ENCODE measurements around the gene LYPLAL1.

The LYPLAL1 gene

GRCh38 chr1:219150913-219151312 lies 22.8 kb upstream of the LYPLAL1 start:
- no peaks in the 10 kb centered on the region for H3K9me3 ChIP-seq (ENCODE audit: control insufficient read depth, insufficient read depth, low read length)
- no peaks in the 10 kb centered on the region for H3K4me1 ChIP-seq (ENCODE audit: insufficient read depth, low read length)
- no peaks in the 10 kb centered on the region for H3K36me3 ChIP-seq (ENCODE audit: insufficient read depth, low read length)
- no peak overlapping the region for H3K9ac ChIP-seq (ENCODE audit: low read depth, low read length)

DNA sequence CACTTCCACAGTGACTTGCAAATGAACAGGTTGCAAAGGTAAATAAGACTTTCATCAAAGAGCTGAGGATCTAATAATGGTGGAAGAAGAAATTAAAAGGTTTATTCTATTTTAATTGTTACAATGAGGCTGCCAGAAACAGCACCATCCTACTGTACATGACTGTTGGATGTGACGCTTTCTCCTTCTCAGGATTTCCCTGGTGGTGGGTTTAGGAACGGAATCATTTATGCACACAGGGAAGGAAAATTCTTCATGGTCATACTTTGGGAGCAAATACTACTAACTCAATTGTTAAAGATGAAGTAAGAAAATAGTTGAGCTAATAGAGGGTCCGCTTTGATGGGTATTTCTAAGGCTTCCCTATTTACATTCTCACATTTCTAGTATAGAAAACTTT lies 22.2 kb upstream of the LYPLAL1 start:
- no peaks in the 10 kb centered on the region for H3K36me3 ChIP-seq (ENCODE audit: insufficient read depth, low read length)

DNA sequence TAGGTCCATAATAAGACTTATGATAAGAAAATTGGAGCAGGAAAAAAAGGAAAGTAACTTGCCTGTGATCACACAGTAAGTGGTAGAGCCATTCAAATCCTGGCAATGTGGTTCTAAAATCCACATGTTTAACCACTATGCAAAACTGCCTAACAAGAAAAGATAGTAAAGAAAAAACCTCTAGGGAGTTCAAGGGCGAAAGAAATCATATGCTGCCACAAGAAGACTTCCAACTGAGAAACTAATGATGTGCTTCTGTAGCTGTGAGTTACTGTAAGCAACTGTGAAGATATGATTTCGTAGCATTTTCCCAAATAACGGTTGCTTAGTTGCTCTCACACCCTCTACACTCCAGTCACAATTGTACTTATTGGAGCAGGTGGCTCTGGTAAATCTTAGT lies 20.9 kb upstream of the LYPLAL1 start:
- H3K4me1 ChIP-seq (ENCODE audit: insufficient read depth, low read length), result no peaks in the 10 kb centered on the region
- no peaks in the 10 kb centered on the region for H3K9me3 ChIP-seq (ENCODE audit: control insufficient read depth, insufficient read depth, low read length)
- H3K36me3 ChIP-seq (ENCODE audit: insufficient read depth, low read length), result no peaks in the 10 kb centered on the region
- no peak overlapping the region for H3K9ac ChIP-seq (ENCODE audit: low read depth, low read length)

More for the DNA sequence above, 22.2 kb upstream of the LYPLAL1 start:
- Histone ChIP-seq H3K9me3 (ENCODE audit: control insufficient read depth, insufficient read depth, low read length) (no peaks in the 10 kb centered on the region), H3K4me1 (ENCODE audit: insufficient read depth, low read length) (no peaks in the 10 kb centered on the region), H3K9ac (ENCODE audit: low read depth, low read length) (no peak overlapping the region)

DNA sequence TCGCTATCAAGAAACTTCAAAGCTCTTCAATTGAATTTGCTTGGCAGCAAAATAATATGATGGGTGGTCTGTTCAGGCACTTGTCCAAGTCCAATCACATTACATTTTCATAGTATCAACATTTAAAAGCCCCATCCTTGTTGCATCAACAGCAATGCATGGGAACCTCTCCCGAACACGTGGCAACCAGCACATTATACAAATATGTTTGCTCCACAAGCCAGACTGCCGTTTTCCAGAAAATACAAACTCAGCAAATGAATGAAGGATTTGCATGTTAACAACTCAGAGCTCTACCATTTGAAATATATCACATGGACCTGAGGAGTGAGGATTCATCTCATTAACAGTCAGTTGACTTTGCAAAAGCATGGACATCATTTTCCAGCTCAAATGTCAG lies 20.0 kb upstream of the LYPLAL1 start:
- Histone ChIP-seq H3K9me3 (ENCODE audit: control insufficient read depth, insufficient read depth, low read length) (no peaks in the 10 kb centered on the region), H3K4me1 (ENCODE audit: insufficient read depth, low read length) (no peaks in the 10 kb centered on the region), H3K36me3 (ENCODE audit: insufficient read depth, low read length) (no peaks in the 10 kb centered on the region), H3K9ac (ENCODE audit: low read depth, low read length) (no peak overlapping the region)

- no peaks in the 10 kb centered on the region for H3K4me1 ChIP-seq (ENCODE audit: insufficient read depth, low read length)
- H3K9ac ChIP-seq (ENCODE audit: low read depth, low read length), result no peak overlapping the region
- no peaks in the 10 kb centered on the region for H3K9me3 ChIP-seq (ENCODE audit: control insufficient read depth, insufficient read depth, low read length)
- H3K36me3 ChIP-seq (ENCODE audit: insufficient read depth, low read length), result no peaks in the 10 kb centered on the region
Observed at GRCh38 chr1:219155135-219155534, 18.5 kb upstream of the LYPLAL1 start.

GRCh38 chr1:219159946-219160645 lies 13.6 kb upstream of the LYPLAL1 start:
- no peaks in the 10 kb centered on the region for H3K36me3 ChIP-seq (ENCODE audit: insufficient read depth, low read length)
- no peaks in the 10 kb centered on the region; the same call in 1 of the 2 replicates for H3K4me1 ChIP-seq (ENCODE audit: insufficient read depth, low read length)
- no peaks in the 10 kb centered on the region for H3K9me3 ChIP-seq (ENCODE audit: control insufficient read depth, insufficient read depth, low read length)
- H3K9ac ChIP-seq (ENCODE audit: low read depth, low read length), result no peak overlapping the region

DNA sequence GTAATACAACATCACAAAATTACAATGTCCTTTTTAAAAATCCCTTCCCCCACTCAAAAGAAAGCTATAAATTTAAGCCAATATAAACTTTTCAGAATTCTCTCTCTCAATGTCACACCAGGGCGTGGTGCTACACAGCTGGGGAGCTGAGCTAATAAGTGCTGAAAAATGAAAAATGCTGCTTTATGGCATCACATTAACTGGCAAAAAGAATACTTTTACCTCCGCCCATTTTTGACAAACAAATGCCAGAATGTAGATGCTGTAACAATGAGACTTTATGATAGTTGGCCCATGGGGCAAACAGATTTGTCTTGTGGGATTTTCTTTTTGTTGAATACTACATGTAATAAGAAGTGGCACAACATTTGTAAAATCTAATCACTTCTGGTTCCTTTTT lies 12.7 kb upstream of the LYPLAL1 start:
- Histone ChIP-seq H3K9me3 (ENCODE audit: control insufficient read depth, insufficient read depth, low read length) (no peaks in the 10 kb centered on the region), H3K4me1 (ENCODE audit: insufficient read depth, low read length) (no peaks in the 10 kb centered on the region; the same call in 1 of the 2 replicates), H3K9ac (ENCODE audit: low read depth, low read length) (no peak overlapping the region), H3K36me3 (ENCODE audit: insufficient read depth, low read length) (no peaks in the 10 kb centered on the region)

DNA sequence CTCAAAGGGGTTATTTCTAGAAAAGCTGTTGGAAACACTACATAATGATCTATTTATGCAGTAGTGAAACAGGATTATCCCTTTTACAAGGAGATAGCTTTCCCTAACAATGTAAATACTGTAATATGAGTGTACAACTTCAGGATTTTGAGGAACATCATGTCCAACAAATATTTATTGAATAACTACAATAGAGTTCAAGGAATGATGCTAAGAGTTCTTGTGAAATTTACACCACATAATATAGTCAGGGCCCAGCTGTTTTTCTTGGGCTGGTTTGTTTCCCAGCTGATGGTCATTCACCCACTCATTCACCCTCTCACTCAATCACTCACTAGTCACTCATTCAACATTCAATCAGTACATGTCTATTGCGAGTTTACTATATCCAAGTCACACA lies 12.3 kb upstream of the LYPLAL1 start:
- Histone ChIP-seq H3K9me3 (ENCODE audit: control insufficient read depth, insufficient read depth, low read length) (no peaks in the 10 kb centered on the region), H3K4me1 (ENCODE audit: insufficient read depth, low read length) (no peaks in the 10 kb centered on the region; the same call in 1 of the 2 replicates), H3K36me3 (ENCODE audit: insufficient read depth, low read length) (no peaks in the 10 kb centered on the region), H3K9ac (ENCODE audit: low read depth, low read length) (no peak overlapping the region)

DNA sequence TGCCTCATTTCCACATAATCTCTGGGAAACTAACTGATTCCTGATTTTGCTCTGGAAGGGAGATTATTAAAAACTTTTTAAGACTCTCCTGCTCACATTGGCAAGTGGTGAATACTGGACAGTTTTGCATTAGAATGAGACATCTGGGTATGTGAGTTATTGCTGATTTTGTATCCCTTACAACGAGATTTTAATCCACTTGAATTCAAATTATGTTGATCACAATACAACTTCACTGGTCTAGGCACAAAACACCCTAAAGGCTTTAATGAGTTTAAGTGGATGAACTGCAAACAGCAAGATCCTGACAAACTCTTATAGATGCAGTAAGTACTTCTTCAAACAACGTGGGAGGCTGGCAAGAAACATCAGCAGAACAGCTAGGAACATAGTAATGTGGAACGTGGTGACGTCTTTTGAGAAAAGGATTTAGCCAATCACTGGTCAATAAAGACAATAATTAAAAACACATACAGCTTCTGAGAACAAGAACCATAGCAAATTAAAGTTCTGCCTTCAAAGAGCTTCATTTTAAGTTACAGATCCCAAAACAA lies 10.2 kb upstream of the LYPLAL1 start:
- Histone ChIP-seq H3K9me3 (ENCODE audit: control insufficient read depth, insufficient read depth, low read length) (no peaks in the 10 kb centered on the region), H3K4me1 (ENCODE audit: insufficient read depth, low read length) (no peaks in the 10 kb centered on the region; the same call in 1 of the 2 replicates), H3K36me3 (ENCODE audit: insufficient read depth, low read length) (no peaks in the 10 kb centered on the region), H3K9ac (ENCODE audit: low read depth, low read length) (no peak overlapping the region)

DNA sequence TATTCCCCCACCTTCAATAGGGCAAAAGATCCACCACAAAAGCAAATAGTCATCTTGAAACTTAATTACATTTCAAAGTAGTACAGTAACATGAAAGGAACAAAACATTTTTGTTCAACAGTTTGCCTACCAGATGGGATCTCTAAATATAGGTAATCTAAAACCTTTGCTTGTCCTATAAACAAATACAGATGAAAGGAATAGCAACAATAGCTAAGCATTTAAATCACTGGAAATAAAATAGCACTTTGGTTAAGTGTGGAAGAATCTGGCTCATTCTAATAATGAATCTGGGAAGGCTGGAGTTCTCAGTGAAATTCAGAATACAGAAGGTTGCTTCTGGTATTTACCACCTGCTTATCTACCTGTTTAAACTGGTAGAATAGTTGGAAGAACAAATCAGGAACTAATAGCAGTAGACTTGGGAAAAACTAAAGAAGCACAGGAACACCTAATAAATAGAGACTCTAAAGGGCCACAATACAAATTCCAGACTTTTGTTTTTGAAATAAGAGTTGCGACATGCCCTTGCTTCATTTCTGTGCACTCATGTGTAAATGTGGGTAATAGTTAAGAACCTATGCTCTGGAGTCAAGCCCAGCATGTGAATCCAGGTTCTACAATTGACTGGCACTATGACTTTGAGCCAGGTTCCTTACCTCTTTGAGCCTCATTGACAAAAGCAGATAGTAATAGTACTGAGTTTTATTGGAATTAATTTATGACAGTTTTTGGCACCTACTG lies 2.3 kb upstream of the LYPLAL1 start:
- H3K36me3 ChIP-seq (ENCODE audit: insufficient read depth, low read length), result no peaks in the 10 kb centered on the region
- peaks cover 4% of the 10 kb centered on the region; the same call in 1 of the 2 replicates for H3K4me1 ChIP-seq (ENCODE audit: insufficient read depth, low read length)

DNA sequence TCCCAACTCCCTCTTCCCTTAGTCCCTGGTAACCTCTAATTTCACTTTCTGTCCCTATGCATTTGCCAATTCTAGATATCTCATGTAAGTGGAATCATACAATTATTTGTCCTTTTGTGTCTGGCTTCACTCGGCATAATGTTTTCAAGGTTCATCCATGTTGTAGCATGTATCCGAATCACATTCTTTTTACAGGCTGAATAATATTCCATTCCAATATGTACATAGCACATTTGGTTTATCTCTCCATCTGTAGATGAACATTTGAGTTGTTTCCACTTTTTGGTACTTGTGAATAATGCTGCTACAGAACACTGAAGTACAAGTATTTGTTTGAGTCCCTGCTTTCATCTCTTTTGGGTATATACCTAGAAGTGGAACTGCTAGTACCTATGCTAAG lies 857 bp upstream of the LYPLAL1 start:
- H3K9me3 ChIP-seq (ENCODE audit: control insufficient read depth, insufficient read depth, low read length), result no peaks in the 10 kb centered on the region
- H3K4me1 ChIP-seq (ENCODE audit: insufficient read depth, low read length), result peaks cover 4% of the 10 kb centered on the region; the same call in 1 of the 2 replicates
- no peak overlapping the region for H3K9ac ChIP-seq (ENCODE audit: low read depth, low read length)
- no peaks in the 10 kb centered on the region for H3K36me3 ChIP-seq (ENCODE audit: insufficient read depth, low read length)

More for the DNA sequence above, 2.3 kb upstream of the LYPLAL1 start:
- no peaks in the 10 kb centered on the region for H3K9me3 ChIP-seq (ENCODE audit: control insufficient read depth, insufficient read depth, low read length)
- no peak overlapping the region for H3K9ac ChIP-seq (ENCODE audit: low read depth, low read length)

GRCh38 chr1:219173434-219173757 lies 282 bp upstream of the LYPLAL1 start:
- peaks cover 4% of the 10 kb centered on the region; the same call in 1 of the 2 replicates for H3K4me1 ChIP-seq (ENCODE audit: insufficient read depth, low read length)
- H3K9ac ChIP-seq (ENCODE audit: low read depth, low read length), result peak overlapping the region; percentile 76
- H3K9me3 ChIP-seq (ENCODE audit: control insufficient read depth, insufficient read depth, low read length), result no peaks in the 10 kb centered on the region
- H3K36me3 ChIP-seq (ENCODE audit: insufficient read depth, low read length), result no peaks in the 10 kb centered on the region

GRCh38 chr1:219174460-219175211 lies 958 bp downstream of the LYPLAL1 start:
- peaks cover 4% of the 10 kb centered on the region; the same call in 1 of the 2 replicates for H3K4me1 ChIP-seq (ENCODE audit: insufficient read depth, low read length)
- no peaks in the 10 kb centered on the region for H3K36me3 ChIP-seq (ENCODE audit: insufficient read depth, low read length)
- peak overlapping the region; percentile 76 for H3K9ac ChIP-seq (ENCODE audit: low read depth, low read length)
- no peaks in the 10 kb centered on the region for H3K9me3 ChIP-seq (ENCODE audit: control insufficient read depth, insufficient read depth, low read length)

- Histone ChIP-seq H3K9me3 (ENCODE audit: control insufficient read depth, insufficient read depth, low read length) (no peaks in the 10 kb centered on the region), H3K9ac (ENCODE audit: low read depth, low read length) (peak overlapping the region; percentile 76; the same call in 1 of the 2 replicates), H3K4me1 (ENCODE audit: insufficient read depth, low read length) (peaks cover 4% of the 10 kb centered on the region; the same call in 1 of the 2 replicates), H3K36me3 (ENCODE audit: insufficient read depth, low read length) (no peaks in the 10 kb centered on the region)
Observed at GRCh38 chr1:219175212-219175564, 1.5 kb downstream of the LYPLAL1 start.

Data from ES-I3 (cell line).